ENCODE data around the gene CLMN. TPM values are rescaled to one million over a fixed set of nuclear protein-coding genes. Genes with fewer than 3 reads are reported as not detected.

CLMN gene
- total and polyA plus RNA-seq, 2 of the 13 experiments (the other 11 are each of a cell fraction or from before 2014, with no cell fraction given), result 15.1 to 16.7 TPM

GRCh38 chr14:95300697-95301526, 18.8 kb downstream of the CLMN start (continued):
- TF ChIP-seq EP300 (IDR thresholded peaks at IDR 0.05; ENCODE audit: low read depth in 2 of 2, low read length in 2 of 2), result peak; percentile 82 to 95
- TF ChIP-seq EP300 (CRISPR knock-in tag; IDR thresholded peaks at IDR 0.05; ENCODE audit: borderline replicate concordance), result peak; percentile 52
- TF ChIP-seq MIER2 (CRISPR knock-in tag; IDR thresholded peaks at IDR 0.05), result peak; percentile 41; the same call in 1 of the 2 replicates
- no peak; the same call in 1 of the 2 replicates for TF ChIP-seq MIER3 (CRISPR knock-in tag; IDR thresholded peaks at IDR 0.05; ENCODE audit: borderline replicate concordance)
- TF ChIP-seq LRRFIP1 (CRISPR knock-in tag; conservative IDR thresholded peaks at IDR 0.05), result no peak
- TF ChIP-seq, protein P1, sequence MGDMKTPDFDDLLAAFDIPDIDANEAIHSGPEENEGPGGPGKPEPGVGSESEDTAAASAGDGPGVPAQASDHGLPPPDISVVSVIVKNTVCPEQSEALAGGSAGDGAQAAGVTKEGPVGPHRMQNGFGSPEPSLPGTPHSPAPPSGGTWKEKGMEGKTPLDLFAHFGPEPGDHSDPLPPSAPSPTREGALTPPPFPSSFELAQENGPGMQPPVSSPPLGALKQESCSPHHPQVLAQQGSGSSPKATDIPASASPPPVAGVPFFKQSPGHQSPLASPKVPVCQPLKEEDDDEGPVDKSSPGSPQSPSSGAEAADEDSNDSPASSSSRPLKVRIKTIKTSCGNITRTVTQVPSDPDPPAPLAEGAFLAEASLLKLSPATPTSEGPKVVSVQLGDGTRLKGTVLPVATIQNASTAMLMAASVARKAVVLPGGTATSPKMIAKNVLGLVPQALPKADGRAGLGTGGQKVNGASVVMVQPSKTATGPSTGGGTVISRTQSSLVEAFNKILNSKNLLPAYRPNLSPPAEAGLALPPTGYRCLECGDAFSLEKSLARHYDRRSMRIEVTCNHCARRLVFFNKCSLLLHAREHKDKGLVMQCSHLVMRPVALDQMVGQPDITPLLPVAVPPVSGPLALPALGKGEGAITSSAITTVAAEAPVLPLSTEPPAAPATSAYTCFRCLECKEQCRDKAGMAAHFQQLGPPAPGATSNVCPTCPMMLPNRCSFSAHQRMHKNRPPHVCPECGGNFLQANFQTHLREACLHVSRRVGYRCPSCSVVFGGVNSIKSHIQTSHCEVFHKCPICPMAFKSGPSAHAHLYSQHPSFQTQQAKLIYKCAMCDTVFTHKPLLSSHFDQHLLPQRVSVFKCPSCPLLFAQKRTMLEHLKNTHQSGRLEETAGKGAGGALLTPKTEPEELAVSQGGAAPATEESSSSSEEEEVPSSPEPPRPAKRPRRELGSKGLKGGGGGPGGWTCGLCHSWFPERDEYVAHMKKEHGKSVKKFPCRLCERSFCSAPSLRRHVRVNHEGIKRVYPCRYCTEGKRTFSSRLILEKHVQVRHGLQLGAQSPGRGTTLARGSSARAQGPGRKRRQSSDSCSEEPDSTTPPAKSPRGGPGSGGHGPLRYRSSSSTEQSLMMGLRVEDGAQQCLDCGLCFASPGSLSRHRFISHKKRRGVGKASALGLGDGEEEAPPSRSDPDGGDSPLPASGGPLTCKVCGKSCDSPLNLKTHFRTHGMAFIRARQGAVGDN (CRISPR knock-in tag; IDR thresholded peaks at IDR 0.05), result peak; percentile 36; the same call in 1 of the 2 replicates
- TF ChIP-seq, protein P2, sequence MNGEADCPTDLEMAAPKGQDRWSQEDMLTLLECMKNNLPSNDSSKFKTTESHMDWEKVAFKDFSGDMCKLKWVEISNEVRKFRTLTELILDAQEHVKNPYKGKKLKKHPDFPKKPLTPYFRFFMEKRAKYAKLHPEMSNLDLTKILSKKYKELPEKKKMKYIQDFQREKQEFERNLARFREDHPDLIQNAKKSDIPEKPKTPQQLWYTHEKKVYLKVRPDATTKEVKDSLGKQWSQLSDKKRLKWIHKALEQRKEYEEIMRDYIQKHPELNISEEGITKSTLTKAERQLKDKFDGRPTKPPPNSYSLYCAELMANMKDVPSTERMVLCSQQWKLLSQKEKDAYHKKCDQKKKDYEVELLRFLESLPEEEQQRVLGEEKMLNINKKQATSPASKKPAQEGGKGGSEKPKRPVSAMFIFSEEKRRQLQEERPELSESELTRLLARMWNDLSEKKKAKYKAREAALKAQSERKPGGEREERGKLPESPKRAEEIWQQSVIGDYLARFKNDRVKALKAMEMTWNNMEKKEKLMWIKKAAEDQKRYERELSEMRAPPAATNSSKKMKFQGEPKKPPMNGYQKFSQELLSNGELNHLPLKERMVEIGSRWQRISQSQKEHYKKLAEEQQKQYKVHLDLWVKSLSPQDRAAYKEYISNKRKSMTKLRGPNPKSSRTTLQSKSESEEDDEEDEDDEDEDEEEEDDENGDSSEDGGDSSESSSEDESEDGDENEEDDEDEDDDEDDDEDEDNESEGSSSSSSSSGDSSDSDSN (CRISPR knock-in tag; IDR thresholded peaks at IDR 0.05), result no peak; the same call in 1 of the 2 replicates
- peak; percentile 56 for TF ChIP-seq TBX2 (CRISPR knock-in tag; IDR thresholded peaks at IDR 0.05; ENCODE audit: borderline replicate concordance)
- no peak for TF ChIP-seq ZNF3 (CRISPR knock-in tag; IDR thresholded peaks at IDR 0.05)
- peak; percentile 74 for TF ChIP-seq CREM (IDR thresholded peaks at IDR 0.05)
- no peak for TF ChIP-seq CREM (CRISPR knock-in tag; IDR thresholded peaks at IDR 0.05)
- no peak for TF ChIP-seq ARNT (IDR thresholded peaks at IDR 0.05)
- TF ChIP-seq ATF7 (IDR thresholded peaks at IDR 0.05), result peak; percentile 53
- no peak; the same call in 1 of the 2 replicates for TF ChIP-seq ATF7 (CRISPR knock-in tag; IDR thresholded peaks at IDR 0.05)
- TF ChIP-seq, protein P3, sequence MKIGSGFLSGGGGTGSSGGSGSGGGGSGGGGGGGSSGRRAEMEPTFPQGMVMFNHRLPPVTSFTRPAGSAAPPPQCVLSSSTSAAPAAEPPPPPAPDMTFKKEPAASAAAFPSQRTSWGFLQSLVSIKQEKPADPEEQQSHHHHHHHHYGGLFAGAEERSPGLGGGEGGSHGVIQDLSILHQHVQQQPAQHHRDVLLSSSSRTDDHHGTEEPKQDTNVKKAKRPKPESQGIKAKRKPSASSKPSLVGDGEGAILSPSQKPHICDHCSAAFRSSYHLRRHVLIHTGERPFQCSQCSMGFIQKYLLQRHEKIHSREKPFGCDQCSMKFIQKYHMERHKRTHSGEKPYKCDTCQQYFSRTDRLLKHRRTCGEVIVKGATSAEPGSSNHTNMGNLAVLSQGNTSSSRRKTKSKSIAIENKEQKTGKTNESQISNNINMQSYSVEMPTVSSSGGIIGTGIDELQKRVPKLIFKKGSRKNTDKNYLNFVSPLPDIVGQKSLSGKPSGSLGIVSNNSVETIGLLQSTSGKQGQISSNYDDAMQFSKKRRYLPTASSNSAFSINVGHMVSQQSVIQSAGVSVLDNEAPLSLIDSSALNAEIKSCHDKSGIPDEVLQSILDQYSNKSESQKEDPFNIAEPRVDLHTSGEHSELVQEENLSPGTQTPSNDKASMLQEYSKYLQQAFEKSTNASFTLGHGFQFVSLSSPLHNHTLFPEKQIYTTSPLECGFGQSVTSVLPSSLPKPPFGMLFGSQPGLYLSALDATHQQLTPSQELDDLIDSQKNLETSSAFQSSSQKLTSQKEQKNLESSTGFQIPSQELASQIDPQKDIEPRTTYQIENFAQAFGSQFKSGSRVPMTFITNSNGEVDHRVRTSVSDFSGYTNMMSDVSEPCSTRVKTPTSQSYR (CRISPR knock-in tag; IDR thresholded peaks at IDR 0.05; ENCODE audit: borderline replicate concordance), result peak; percentile 38; the same call in 1 of the 2 replicates
- no peak for TF ChIP-seq KDM4B (CRISPR knock-in tag; IDR thresholded peaks at IDR 0.05)
- TF ChIP-seq RFXANK (CRISPR knock-in tag; IDR thresholded peaks at IDR 0.05), result no peak
- no peak for TF ChIP-seq SNAI1 (CRISPR knock-in tag; IDR thresholded peaks at IDR 0.05; ENCODE audit: borderline replicate concordance)
- TF ChIP-seq TAF1 (CRISPR knock-in tag; IDR thresholded peaks at IDR 0.05), result no peak

Data from HepG2 (cell line).